ENCODE data around the gene COG4.
"Not testable (repeated sequence)": the region's sequence is repeated elsewhere in the genome, so short reads cannot be mapped to it uniquely, and the experiment has no call there.

COG4 gene

GRCh38 chr16:70451004-70451340 lies 72.4 kb downstream of the COG4 start:
- H3K79me2 ChIP-seq (ENCODE audit: control insufficient read depth, insufficient read depth, low read length, poor library complexity); DNase-seq; H3K4ac ChIP-seq (ENCODE audit: low read depth, low read length); H2BK12ac ChIP-seq (ENCODE audit: low read length); H4K91ac ChIP-seq (ENCODE audit: low read depth, low read length); H2BK5ac ChIP-seq (ENCODE audit: low read depth, low read length, poor library complexity); H3K14ac ChIP-seq (ENCODE audit: low read length); H3K79me1 ChIP-seq (ENCODE audit: low read length); H3K27ac ChIP-seq (ENCODE audit: low read depth, low read length); H3K9me3 ChIP-seq (ENCODE audit: insufficient read depth, low read depth, low read length); H2AK5ac ChIP-seq (ENCODE audit: low read length); H2AFZ ChIP-seq (ENCODE audit: insufficient read depth, low read length, poor library complexity); H3K36me3 ChIP-seq (ENCODE audit: control insufficient read depth in 1 of 2, insufficient read depth in 2 of 2, low read length in 2 of 2); H2BK120ac ChIP-seq (ENCODE audit: insufficient read depth, low read length, poor library complexity); H3K27me3 ChIP-seq (ENCODE audit: insufficient read depth, low read length); H4K8ac ChIP-seq (ENCODE audit: low read depth, low read length); H3K4me2 ChIP-seq (ENCODE audit: low read length); H3K4me1 ChIP-seq (ENCODE audit: control insufficient read depth in 1 of 2, insufficient read depth in 2 of 2, low read length in 2 of 2); H3K9ac ChIP-seq (ENCODE audit: low read length); H3K23ac ChIP-seq (ENCODE audit: low read length); H3K4me3 ChIP-seq (ENCODE audit: low read depth, low read length); H4K12ac ChIP-seq (ENCODE audit: low read depth, low read length); H3K18ac ChIP-seq (ENCODE audit: low read length): not testable (repeated sequence)
- WGBS (ENCODE audit: extremely low coverage, insufficient coverage, insufficient read length): no CpG with 5 or more reads among the region's 25 CpGs

- H4K91ac ChIP-seq (ENCODE audit: low read depth, low read length); H3K23ac ChIP-seq (ENCODE audit: low read length); H2BK120ac ChIP-seq (ENCODE audit: insufficient read depth, low read length, poor library complexity); H4K12ac ChIP-seq (ENCODE audit: low read depth, low read length); H3K4me2 ChIP-seq (ENCODE audit: low read length); H3K18ac ChIP-seq (ENCODE audit: low read length); H3K9ac ChIP-seq (ENCODE audit: low read length); H3K27me3 ChIP-seq (ENCODE audit: insufficient read depth, low read length); H2BK12ac ChIP-seq (ENCODE audit: low read length); H3K4me3 ChIP-seq (ENCODE audit: low read depth, low read length); H3K4ac ChIP-seq (ENCODE audit: low read depth, low read length); H3K36me3 ChIP-seq (ENCODE audit: control insufficient read depth in 1 of 2, insufficient read depth in 2 of 2, low read length in 2 of 2); H2AFZ ChIP-seq (ENCODE audit: insufficient read depth, low read length, poor library complexity); H3K79me1 ChIP-seq (ENCODE audit: low read length); H4K8ac ChIP-seq (ENCODE audit: low read depth, low read length); H3K14ac ChIP-seq (ENCODE audit: low read length); H3K79me2 ChIP-seq (ENCODE audit: control insufficient read depth, insufficient read depth, low read length, poor library complexity); H2AK5ac ChIP-seq (ENCODE audit: low read length); H3K27ac ChIP-seq (ENCODE audit: low read depth, low read length); H3K9me3 ChIP-seq (ENCODE audit: insufficient read depth, low read depth, low read length); H3K4me1 ChIP-seq (ENCODE audit: control insufficient read depth in 1 of 2, insufficient read depth in 2 of 2, low read length in 2 of 2); H2BK5ac ChIP-seq (ENCODE audit: low read depth, low read length, poor library complexity); DNase-seq: not testable (repeated sequence)
- no CpG with 5 or more reads among the region's 37 CpGs for whole genome bisulfite sequencing (ENCODE audit: extremely low coverage, insufficient coverage, insufficient read length)
These were observed 73.0 kb downstream of the COG4 start for GRCh38 chr16:70450142-70451003.

- Histone ChIP-seq H3K18ac (ENCODE audit: low read length) (no peak overlapping the region), H4K8ac (ENCODE audit: low read depth, low read length) (no peak overlapping the region), H3K79me1 (ENCODE audit: low read length) (no peaks in the 10 kb centered on the region), H3K23ac (ENCODE audit: low read length) (no peak overlapping the region), H2BK120ac (ENCODE audit: insufficient read depth, low read length, poor library complexity) (no peak overlapping the region), H3K27ac (ENCODE audit: low read depth, low read length) (no peak overlapping the region), H2BK12ac (ENCODE audit: low read length) (no peak overlapping the region), H2BK5ac (ENCODE audit: low read depth, low read length, poor library complexity) (no peak overlapping the region), H3K27me3 (ENCODE audit: insufficient read depth, low read length) (no peaks in the 10 kb centered on the region), H3K9me3 (ENCODE audit: insufficient read depth, low read depth, low read length) (peaks cover 3% of the 10 kb centered on the region), H3K79me2 (ENCODE audit: control insufficient read depth, insufficient read depth, low read length, poor library complexity) (no peaks in the 10 kb centered on the region), H3K14ac (ENCODE audit: low read length) (no peak overlapping the region), H3K4me2 (ENCODE audit: low read length) (no peak overlapping the region), H3K4me1 (ENCODE audit: control insufficient read depth in 1 of 2, insufficient read depth in 2 of 2, low read length in 2 of 2) (no peaks in the 10 kb centered on the region), H3K4me3 (ENCODE audit: low read depth, low read length) (no peak overlapping the region), H3K9ac (ENCODE audit: low read length) (no peak overlapping the region), H4K91ac (ENCODE audit: low read depth, low read length) (no peak overlapping the region), H3K4ac (ENCODE audit: low read depth, low read length) (no peak overlapping the region), H2AFZ (ENCODE audit: insufficient read depth, low read length, poor library complexity) (no peak overlapping the region), H2AK5ac (ENCODE audit: low read length) (no peak overlapping the region), H4K12ac (ENCODE audit: low read depth, low read length) (no peak overlapping the region), H3K36me3 (ENCODE audit: control insufficient read depth in 1 of 2, insufficient read depth in 2 of 2, low read length in 2 of 2) (no peaks in the 10 kb centered on the region)
- no peak for DNase-seq
- no CpG with 5 or more reads among the region's 6 CpGs for WGBS (ENCODE audit: extremely low coverage, insufficient coverage, insufficient read length)
These were observed 75.3 kb downstream of the COG4 start for GRCh38 chr16:70448075-70448474.

- no peak overlapping the region for H4K91ac ChIP-seq (ENCODE audit: low read depth, low read length)
- H2AK5ac ChIP-seq (ENCODE audit: low read length): no peak overlapping the region
- H3K4ac ChIP-seq (ENCODE audit: low read depth, low read length): no peak overlapping the region
These were observed 78.9 kb downstream of the COG4 start for GRCh38 chr16:70444249-70445063.

More at GRCh38 chr16:70444249-70445063, 78.9 kb downstream of the COG4 start:
- Histone ChIP-seq H3K18ac (ENCODE audit: low read length) (no peak overlapping the region), H4K12ac (ENCODE audit: low read depth, low read length) (no peak overlapping the region), H2BK120ac (ENCODE audit: insufficient read depth, low read length, poor library complexity) (no peak overlapping the region), H3K9ac (ENCODE audit: low read length) (no peak overlapping the region), H2BK5ac (ENCODE audit: low read depth, low read length, poor library complexity) (no peak overlapping the region), H3K79me1 (ENCODE audit: low read length) (peaks cover 2% of the 10 kb centered on the region), H3K4me2 (ENCODE audit: low read length) (no peak overlapping the region), H3K9me3 (ENCODE audit: insufficient read depth, low read depth, low read length) (no peaks in the 10 kb centered on the region), H3K14ac (ENCODE audit: low read length) (no peak overlapping the region), H4K8ac (ENCODE audit: low read depth, low read length) (no peak overlapping the region), H3K23ac (ENCODE audit: low read length) (no peak overlapping the region), H2AFZ (ENCODE audit: insufficient read depth, low read length, poor library complexity) (no peak overlapping the region), H3K4me3 (ENCODE audit: low read depth, low read length) (no peak overlapping the region), H3K27me3 (ENCODE audit: insufficient read depth, low read length) (no peaks in the 10 kb centered on the region), H3K36me3 (ENCODE audit: control insufficient read depth in 1 of 2, insufficient read depth in 2 of 2, low read length in 2 of 2) (no peaks in the 10 kb centered on the region), H3K4me1 (ENCODE audit: control insufficient read depth in 1 of 2, insufficient read depth in 2 of 2, low read length in 2 of 2) (peaks cover 9 to 11% of the 10 kb centered on the region in 2 experiments), H3K79me2 (ENCODE audit: control insufficient read depth, insufficient read depth, low read length, poor library complexity) (peaks cover 1% of the 10 kb centered on the region), H3K27ac (ENCODE audit: low read depth, low read length) (no peak overlapping the region), H2BK12ac (ENCODE audit: low read length) (no peak overlapping the region)
- no peak for DNase-seq
- no CpG with 5 or more reads among the region's 4 CpGs for WGBS (ENCODE audit: extremely low coverage, insufficient coverage, insufficient read length)
